ENCODE measurements around the gene TMEM237.

The TMEM237 gene

DNA sequence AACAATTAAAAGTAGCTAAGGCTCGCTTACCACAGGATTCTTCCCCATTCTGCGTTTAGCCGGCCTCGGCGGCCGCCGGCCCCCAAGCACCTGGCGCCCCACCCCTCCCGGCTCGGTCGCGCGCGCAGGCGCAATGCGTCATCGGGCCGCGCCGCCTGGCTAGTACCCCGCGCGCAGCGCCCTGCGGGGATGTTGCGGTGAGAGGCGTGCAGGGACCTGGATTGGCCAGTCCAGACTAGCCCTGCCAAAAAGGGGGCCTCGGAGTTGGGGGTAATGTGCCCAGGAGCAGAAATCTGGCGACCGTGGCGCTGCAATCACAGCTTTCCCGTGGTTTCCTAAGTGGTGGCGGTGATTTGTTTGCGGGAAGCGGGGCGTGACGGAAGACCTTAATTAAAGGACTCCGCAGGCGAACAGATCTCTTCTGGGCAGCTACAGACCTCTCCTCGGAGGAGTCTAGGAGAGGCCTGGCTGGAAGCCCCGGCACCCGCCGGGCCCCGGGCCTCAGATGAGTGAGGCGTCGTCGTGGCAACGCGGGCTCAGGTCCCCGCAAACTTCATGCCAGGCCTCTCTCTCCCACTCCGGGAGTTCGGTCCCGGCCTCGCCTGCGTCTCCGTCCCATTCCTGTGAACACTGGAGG lies 606 bp downstream of the TMEM237 start:
- peak overlapping the region; percentile 77 for H3K27ac ChIP-seq

DNA sequence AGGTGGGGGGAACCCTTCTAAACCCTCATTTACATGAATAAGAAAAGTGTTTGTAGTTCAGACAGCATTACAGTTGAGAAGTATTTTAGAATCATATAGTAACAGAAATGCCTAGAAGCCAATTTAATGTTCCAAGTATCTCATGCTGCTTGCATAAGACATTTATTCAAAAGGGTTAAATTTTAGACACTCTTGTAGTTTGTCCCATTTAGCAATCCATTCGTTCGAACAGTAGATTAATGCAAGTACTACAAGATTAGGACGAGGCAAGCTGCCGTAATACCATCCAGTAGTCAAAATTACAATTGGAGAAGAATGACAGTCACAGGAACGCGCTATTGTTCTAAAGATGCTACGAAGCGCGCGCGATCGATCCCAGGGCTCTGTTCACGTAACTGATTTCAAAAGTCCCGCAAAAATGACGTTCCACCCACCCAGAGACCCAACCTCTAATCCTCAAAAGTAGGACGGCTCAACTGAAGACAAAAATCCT lies 1.2 kb downstream of the TMEM237 start:
- H3K27ac ChIP-seq, result peak overlapping the region; percentile 77
- no peak for TF ChIP-seq ZFX (IDR thresholded peaks at IDR 0.05)
- TF ChIP-seq, protein P1, sequence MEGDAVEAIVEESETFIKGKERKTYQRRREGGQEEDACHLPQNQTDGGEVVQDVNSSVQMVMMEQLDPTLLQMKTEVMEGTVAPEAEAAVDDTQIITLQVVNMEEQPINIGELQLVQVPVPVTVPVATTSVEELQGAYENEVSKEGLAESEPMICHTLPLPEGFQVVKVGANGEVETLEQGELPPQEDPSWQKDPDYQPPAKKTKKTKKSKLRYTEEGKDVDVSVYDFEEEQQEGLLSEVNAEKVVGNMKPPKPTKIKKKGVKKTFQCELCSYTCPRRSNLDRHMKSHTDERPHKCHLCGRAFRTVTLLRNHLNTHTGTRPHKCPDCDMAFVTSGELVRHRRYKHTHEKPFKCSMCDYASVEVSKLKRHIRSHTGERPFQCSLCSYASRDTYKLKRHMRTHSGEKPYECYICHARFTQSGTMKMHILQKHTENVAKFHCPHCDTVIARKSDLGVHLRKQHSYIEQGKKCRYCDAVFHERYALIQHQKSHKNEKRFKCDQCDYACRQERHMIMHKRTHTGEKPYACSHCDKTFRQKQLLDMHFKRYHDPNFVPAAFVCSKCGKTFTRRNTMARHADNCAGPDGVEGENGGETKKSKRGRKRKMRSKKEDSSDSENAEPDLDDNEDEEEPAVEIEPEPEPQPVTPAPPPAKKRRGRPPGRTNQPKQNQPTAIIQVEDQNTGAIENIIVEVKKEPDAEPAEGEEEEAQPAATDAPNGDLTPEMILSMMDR (conservative IDR thresholded peaks at IDR 0.05), result no peak

More for the DNA sequence above, 606 bp downstream of the TMEM237 start:
- TF ChIP-seq ZFX (IDR thresholded peaks at IDR 0.05), result peak; percentile 77
- TF ChIP-seq, protein P1 (conservative IDR thresholded peaks at IDR 0.05), result no peak

DNA sequence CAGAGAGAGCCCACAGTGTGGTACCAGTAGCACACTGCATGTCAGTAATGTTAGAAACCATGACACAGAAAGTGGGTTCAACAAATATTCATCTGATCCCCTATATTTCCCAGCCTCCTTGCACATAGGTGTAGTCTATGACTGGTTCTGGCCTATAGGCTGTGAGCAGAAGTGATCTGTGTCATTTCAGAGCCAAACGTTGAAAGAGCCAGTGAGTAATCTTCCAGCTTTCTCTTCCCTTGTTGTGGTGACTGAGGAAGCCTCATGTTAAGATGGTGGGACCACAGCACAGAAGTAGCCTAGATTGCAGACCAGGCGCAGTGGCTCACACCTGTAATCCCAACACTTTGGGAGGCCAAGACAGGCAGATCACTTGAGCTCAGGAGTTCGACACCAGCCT lies 4.1 kb downstream of the TMEM237 start:
- no peak overlapping the region for H3K27ac ChIP-seq
- TF ChIP-seq, protein P1 (conservative IDR thresholded peaks at IDR 0.05), result no peak
- TF ChIP-seq ZFX (IDR thresholded peaks at IDR 0.05), result no peak

DNA sequence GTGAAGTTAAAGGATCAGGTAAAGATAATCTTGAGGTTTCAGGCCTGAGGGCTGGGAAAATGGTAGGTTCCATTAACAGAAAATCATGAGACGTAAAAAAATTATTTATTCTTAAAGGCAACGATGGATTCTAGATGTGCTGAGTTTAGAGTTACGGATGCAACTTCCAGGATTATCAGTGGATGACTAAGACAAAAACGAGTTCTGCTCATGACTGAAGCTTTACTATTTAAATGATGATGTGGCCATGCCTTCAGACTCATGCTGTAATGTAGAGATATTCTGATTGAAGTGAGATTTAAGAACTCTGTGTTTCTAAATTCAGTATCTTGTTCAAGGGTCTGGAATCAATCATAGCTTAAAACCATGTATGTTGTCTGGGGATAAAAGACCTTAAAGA lies 5.0 kb downstream of the TMEM237 start:
- H3K27ac ChIP-seq, result no peak overlapping the region
- TF ChIP-seq ZFX (IDR thresholded peaks at IDR 0.05), result no peak
- TF ChIP-seq, protein P1 (conservative IDR thresholded peaks at IDR 0.05), result no peak

DNA sequence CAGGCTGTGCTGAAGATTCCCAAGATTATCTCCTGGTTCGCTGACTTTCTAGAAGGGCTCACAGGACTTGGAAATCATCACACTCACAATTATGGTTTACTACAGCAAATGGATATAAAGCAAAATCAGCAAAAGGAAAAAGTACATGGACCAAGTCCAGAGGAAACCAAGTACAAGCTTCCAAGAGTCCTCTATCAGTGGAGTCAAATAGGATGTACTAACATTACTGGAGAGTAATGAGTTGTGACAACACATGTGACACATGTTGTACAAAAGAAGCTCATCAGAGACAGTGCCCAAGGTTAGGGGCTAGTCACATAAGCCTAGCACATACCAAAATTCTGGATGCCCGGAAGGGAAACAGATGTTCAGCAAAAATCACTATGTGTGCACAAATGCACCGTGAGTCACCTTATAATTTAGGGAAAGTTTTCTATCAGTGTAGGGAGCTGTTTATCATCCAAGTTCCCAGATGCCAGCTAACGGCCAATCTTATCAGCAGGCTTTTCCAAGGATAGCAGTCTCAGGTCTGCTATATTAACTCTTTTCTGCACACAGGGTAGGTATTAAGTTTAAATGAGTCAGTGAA lies 9.5 kb downstream of the TMEM237 start:
- H3K27ac ChIP-seq, result no peak overlapping the region
- TF ChIP-seq, protein P1 (conservative IDR thresholded peaks at IDR 0.05), result no peak
- TF ChIP-seq ZFX (IDR thresholded peaks at IDR 0.05), result no peak

DNA sequence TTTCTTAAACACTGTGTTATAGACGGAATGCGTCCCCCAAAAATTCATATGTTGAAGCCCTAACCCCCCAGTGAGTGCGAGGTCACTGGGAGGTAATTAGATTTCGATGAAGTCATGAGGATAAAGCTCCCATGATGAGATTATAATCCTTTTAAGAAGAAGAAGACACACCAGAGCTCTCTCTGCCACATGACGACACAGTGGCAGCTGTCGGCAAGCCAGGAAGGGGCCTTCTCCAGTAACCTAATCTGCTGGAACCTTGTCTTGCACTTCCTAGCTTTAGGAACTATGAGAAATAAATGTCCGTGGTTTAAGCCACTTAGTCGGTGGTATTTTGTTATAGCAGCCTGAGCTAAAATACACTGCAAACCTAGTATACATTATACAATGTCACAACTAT lies 12.3 kb downstream of the TMEM237 start:
- no peak overlapping the region for H3K27ac ChIP-seq
- TF ChIP-seq, protein P1 (conservative IDR thresholded peaks at IDR 0.05), result no peak
- TF ChIP-seq ZFX (IDR thresholded peaks at IDR 0.05), result no peak

DNA sequence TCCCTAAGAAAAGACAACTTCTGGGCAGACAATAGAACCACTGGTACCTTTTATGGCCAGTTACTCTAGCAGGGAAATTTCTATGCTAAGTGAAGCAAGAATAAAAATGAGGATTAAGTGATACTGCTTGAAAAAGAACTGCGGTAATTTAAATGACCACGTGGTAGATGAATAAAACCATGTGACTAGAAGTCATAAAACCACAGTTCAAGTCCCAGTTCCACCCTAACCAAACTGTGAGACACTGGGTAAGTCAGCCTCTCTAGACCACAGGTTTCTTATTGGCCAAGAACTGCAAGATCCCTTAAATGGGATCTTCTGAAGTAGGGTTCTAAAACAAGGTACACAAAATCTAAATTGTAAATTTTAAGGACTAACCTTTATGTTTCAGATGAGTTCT lies 12.7 kb downstream of the TMEM237 start:
- TF ChIP-seq, protein P1 (conservative IDR thresholded peaks at IDR 0.05), result no peak
- no peak for TF ChIP-seq ZFX (IDR thresholded peaks at IDR 0.05)
- no peak overlapping the region for H3K27ac ChIP-seq

Data from C4-2B (cell line).